ENCODE data around the gene KCNMA1. TPM values are rescaled to one million over a fixed set of nuclear protein-coding genes. Genes with fewer than 3 reads are reported as not detected.

Gene KCNMA1
- total and polyA plus RNA-seq, 8 donors: 0.92 to 155 (median 54.3) TPM

DNA sequence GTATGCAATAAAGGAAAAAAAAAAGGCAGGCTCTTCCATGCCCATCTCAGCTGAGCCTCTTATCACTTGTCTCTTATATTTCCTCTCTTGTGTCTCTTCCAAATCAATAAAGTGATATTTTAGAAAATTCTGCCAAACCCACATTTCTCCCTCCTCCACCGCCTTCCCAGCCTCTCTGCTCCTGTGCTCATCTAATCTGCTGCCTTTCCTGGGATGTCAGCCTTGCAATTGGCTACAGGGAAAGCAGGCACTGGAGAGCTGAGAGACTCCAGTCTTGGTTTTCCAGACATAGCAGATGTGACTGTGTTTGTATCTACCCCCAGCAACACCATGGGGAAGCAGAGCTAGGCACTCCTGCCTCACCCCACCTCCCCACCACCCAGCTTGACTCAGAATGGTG is 298.4 kb downstream of the KCNMA1 start:
- TF ChIP-seq EP300 (IDR thresholded peaks at IDR 0.05): no peak
- TF ChIP-seq, protein P1, sequence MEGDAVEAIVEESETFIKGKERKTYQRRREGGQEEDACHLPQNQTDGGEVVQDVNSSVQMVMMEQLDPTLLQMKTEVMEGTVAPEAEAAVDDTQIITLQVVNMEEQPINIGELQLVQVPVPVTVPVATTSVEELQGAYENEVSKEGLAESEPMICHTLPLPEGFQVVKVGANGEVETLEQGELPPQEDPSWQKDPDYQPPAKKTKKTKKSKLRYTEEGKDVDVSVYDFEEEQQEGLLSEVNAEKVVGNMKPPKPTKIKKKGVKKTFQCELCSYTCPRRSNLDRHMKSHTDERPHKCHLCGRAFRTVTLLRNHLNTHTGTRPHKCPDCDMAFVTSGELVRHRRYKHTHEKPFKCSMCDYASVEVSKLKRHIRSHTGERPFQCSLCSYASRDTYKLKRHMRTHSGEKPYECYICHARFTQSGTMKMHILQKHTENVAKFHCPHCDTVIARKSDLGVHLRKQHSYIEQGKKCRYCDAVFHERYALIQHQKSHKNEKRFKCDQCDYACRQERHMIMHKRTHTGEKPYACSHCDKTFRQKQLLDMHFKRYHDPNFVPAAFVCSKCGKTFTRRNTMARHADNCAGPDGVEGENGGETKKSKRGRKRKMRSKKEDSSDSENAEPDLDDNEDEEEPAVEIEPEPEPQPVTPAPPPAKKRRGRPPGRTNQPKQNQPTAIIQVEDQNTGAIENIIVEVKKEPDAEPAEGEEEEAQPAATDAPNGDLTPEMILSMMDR (IDR thresholded peaks at IDR 0.05): no peak
- no peak for TF ChIP-seq POLR2A (IDR thresholded peaks at IDR 0.05)
- TF ChIP-seq POLR2AphosphoS5 (IDR thresholded peaks at IDR 0.05): no peak
- 79 to 96% (median 91%) methylated on average over 1 of the region's 1 CpG for WGBS, 5 donors

DNA sequence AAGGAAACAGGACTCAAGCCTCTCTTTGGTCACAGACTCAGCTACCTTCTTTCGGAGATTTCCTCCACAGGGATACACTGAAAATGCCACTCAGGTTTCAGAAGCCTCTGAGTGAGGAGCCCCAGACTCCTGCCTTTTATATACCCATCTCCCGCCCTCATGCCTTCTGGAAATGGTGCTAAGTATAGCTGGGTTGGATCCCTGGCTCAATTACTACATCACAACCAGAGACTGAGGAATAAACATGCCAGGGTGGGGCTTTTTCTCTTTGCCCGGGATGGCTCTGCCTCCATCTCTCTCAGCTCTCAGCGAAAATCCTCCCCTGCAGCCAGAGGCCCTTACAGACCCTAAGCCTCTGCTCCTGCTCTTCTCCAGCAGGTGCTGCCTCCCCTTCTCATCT is 299.5 kb downstream of the KCNMA1 start:
- intact Hi-C loops (cut with DNase I; ENCODE audit: low total_unique reads): no loop called here

More for the DNA sequence above, 298.4 kb downstream of the KCNMA1 start:
- Histone ChIP-seq H3K36me3 (no peaks in the 10 kb centered on the region), H3K4me1 (peaks cover 0 to 9% (median 2%) of the 10 kb centered on the region in 4 donors), H3K27ac (no peak overlapping the region), H3K4me3 (no peak overlapping the region), H3K27me3 (no peaks in the 10 kb centered on the region), H3K9me3 (peaks cover 0 to 9% (median 6%) of the 10 kb centered on the region in 4 donors)
- intact Hi-C loops (cut with DNase I; ENCODE audit: low total_unique reads): no loop called here
- DNase-seq: no peak

DNA sequence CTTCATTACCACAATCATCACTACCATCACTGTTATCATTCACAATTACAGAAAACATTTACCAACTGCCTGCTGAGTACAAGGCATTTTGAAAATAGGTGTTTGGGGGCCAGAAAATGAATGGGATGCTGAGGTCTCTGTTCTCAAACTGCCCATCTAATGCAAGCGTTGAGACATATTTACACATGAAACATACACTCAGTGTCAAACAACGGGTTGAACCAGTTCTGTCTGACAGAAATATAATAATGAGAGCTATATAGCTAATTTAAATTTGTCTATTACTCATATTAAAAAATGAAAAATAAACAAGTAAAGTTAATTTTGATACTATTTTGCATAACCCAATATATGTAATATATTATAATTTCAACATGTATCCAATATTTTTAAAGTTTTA is 303.1 kb downstream of the KCNMA1 start:
- peak in 1 of 2 donors; percentile 64 for DNase-seq
- Histone ChIP-seq H3K36me3 (no peaks in the 10 kb centered on the region), H3K27ac (no peak overlapping the region), H3K4me1 (peaks cover 5 to 51% (median 23%) of the 10 kb centered on the region in 4 donors), H3K27me3 (no peaks in the 10 kb centered on the region), H3K9me3 (peaks cover 0 to 5% (median 3%) of the 10 kb centered on the region in 4 donors), H3K4me3 (no peak overlapping the region)
- 31 to 58% (median 45%) methylated on average over 2 of the region's 2 CpGs for WGBS, 5 donors
- intact Hi-C loops (cut with DNase I; ENCODE audit: low total_unique reads): no loop called here
- TF ChIP-seq, protein P1 (IDR thresholded peaks at IDR 0.05): no peak
- TF ChIP-seq POLR2AphosphoS5 (IDR thresholded peaks at IDR 0.05) (no peak), EP300 (IDR thresholded peaks at IDR 0.05) (no peak), POLR2A (IDR thresholded peaks at IDR 0.05) (no peak)

More for the DNA sequence above, 299.5 kb downstream of the KCNMA1 start:
- 80 to 89% (median 85%) methylated on average over 4 of the region's 4 CpGs for WGBS, 5 donors
- Histone ChIP-seq H3K27ac (no peak overlapping the region), H3K9me3 (peaks cover 0 to 9% (median 6%) of the 10 kb centered on the region in 4 donors), H3K4me1 (peaks cover 5 to 18% (median 10%) of the 10 kb centered on the region in 4 donors), H3K4me3 (no peak overlapping the region), H3K27me3 (no peaks in the 10 kb centered on the region), H3K36me3 (no peaks in the 10 kb centered on the region)
- no peak for DNase-seq
- TF ChIP-seq EP300 (IDR thresholded peaks at IDR 0.05): no peak
- TF ChIP-seq POLR2AphosphoS5 (IDR thresholded peaks at IDR 0.05): no peak
- TF ChIP-seq, protein P1 (IDR thresholded peaks at IDR 0.05): no peak
- TF ChIP-seq POLR2A (IDR thresholded peaks at IDR 0.05): no peak

GRCh38 chr10:77333610-77334340 is 303.8 kb downstream of the KCNMA1 start:
- Histone ChIP-seq H3K27ac (no peak overlapping the region), H3K9me3 (no peaks in the 10 kb centered on the region), H3K4me3 (no peak overlapping the region), H3K36me3 (no peaks in the 10 kb centered on the region), H3K27me3 (no peaks in the 10 kb centered on the region), H3K4me1 (peaks cover 5 to 51% (median 23%) of the 10 kb centered on the region in 4 donors)
- intact Hi-C loops (cut with DNase I; ENCODE audit: low total_unique reads): no loop called here
- 25 to 42% (median 36%) methylated on average over 8 of the region's 8 CpGs for WGBS, 5 donors
- TF ChIP-seq, protein P1 (IDR thresholded peaks at IDR 0.05): no peak
- no peak for TF ChIP-seq POLR2A (IDR thresholded peaks at IDR 0.05)
- no peak for TF ChIP-seq EP300 (IDR thresholded peaks at IDR 0.05)
- TF ChIP-seq POLR2AphosphoS5 (IDR thresholded peaks at IDR 0.05): no peak
- peak in 1 of 2 donors; percentile 85 for DNase-seq
